GOT3 (cell line): ENCODE results near the gene SCARB1.

ENCODE experiments used
- DNase-seq: peaks from one replicate; lab custom pipeline; 2025; ENCODE audit warnings: mixed read lengths; lab: John Stamatoyannopoulos, UW

SCARB1 gene

GRCh38 chr12:124796303-124796960 is 67.2 kb downstream of the SCARB1 start:
- DNase-seq: no peak

GRCh38 chr12:124795081-124795948 is 68.3 kb downstream of the SCARB1 start:
- no peak for DNase-seq

DNA sequence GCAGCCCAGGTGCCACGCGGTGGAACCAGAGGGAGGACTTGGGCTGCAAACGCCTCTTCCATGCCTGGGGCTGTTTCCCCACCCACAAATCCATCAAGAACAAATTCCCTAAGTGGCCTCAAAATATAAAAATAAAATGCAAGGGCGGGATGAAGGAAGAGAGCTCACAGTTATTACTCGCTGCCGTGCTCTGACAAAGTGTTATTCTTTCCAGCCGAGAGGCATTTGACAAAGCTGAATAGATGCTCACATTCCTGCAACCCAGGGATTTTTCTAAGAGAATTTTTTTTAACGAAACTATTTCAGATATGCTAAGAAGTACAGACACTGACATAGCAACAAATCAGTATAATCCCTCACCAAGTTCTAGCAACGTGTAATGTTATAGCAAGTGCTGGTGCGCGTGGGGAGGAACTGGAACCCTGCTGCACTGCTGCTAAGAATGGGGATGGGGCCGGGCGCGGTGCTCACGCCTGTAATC is 70.7 kb downstream of the SCARB1 start:
- DNase-seq: no peak

DNA sequence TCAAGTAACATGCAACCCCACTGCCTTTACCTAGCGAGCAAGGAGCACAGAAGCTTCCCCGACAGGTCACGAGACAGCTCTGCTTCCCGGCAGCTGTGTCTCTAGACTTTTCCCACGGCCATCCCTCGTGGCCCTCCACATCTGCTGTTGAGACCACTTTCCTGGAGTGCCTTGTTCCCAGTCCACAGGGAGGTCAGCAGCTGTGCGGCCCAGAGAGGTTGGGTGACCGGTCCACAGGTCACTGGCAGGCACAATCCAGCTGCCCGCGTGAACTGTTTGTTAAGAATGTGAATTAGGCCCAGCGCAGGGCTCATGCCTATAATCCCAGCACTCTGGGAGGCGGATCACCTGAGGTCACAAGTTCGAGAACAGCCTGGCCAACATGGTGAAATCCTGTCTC is 71.5 kb downstream of the SCARB1 start:
- no peak for DNase-seq

- DNase-seq: no peak
These were observed 72.8 kb downstream of the SCARB1 start for GRCh38 chr12:124790650-124791400.

DNA sequence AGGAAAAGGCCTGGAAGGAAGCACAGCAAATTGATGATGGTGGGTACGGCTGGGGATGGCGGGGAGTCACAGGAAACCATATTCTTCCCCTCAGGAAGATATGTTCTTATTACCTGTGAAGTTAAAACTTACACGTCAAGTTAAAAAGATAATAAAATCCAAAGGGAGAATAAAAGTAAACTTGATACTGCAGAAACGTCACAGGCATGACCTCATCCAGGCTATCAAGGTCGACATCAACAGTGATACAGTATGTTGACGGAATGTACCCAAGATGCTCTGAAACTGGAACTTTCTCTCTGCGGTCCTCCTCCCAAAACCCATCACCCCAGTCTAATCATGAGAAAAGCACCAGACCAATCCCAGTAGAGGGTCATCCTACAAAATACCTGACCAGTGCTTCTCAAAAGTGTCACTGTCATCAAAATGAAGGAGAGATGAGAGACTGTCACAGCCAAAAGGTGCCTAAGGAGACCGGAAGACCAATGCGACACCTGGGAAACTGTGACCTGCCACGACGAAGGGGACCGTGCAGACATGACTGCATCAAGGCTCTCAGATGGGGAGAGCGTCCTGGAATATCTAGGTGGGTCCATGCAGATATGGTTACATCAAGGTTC is 74.6 kb downstream of the SCARB1 start:
- DNase-seq: no peak

- no peak for DNase-seq
These were observed 77.4 kb downstream of the SCARB1 start for GRCh38 chr12:124786061-124786964.

DNA sequence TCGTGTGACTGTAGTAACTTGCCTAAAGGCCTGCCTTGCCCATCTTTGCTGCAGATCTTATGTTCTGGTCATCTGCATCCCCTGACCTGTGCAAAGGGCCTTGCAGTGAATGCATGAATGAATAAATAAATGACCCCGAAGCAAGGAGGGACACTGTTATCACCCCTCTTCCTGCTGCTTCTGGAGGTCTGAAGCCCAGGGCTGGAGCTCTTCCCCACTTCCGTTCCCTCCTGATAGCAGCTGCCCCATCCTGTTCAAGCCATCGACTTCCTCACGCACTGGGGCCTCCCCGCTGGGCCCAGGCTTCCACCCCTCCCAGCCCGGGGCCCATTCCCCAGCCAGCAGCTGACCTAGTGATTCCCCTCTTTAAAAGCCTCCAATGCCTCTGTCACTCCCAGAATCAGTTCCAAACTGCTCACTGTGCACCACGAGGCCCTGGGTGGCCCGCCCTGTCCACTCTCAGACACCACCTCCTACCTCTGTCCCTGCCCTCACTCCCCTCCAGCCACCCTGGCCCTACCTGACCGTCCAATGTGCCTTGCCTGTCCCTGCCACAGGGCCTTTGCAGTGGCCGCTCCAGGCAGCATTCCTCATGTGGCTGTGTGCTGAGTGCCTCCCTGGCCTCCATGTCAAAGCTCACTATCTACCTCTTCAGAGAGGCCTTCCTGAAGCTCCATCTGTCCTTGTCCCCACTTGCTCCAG is 78.6 kb downstream of the SCARB1 start:
- DNase-seq: no peak

DNA sequence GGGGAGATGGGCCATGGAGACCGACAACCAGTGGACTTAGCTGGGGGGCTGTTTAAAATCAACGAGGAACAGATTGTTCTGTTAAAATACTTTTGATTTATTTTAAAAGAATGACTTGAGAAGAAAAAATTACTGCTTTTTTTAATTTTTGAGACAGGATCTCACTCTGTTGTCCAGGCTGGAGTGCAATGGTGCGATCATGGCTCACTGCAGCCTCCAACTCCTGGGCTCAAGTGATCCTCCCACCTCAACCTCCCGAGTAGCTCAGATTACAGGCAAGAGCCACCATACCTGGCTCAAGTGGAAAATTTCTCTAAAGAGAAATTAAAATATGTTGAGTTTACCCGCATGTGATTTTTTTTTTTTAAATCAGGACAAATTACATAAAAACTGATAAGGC is 80.6 kb downstream of the SCARB1 start:
- no peak for DNase-seq

GRCh38 chr12:124782132-124782531 is 81.5 kb downstream of the SCARB1 start:
- DNase-seq: no peak

- DNase-seq: no peak
These were observed 82.6 kb downstream of the SCARB1 start for GRCh38 chr12:124780752-124781685.

GRCh38 chr12:124780336-124780735 is 83.3 kb downstream of the SCARB1 start:
- DNase-seq: no peak

- DNase-seq: no peak
These were observed 84.2 kb downstream of the SCARB1 start for GRCh38 chr12:124779161-124780141.

DNA sequence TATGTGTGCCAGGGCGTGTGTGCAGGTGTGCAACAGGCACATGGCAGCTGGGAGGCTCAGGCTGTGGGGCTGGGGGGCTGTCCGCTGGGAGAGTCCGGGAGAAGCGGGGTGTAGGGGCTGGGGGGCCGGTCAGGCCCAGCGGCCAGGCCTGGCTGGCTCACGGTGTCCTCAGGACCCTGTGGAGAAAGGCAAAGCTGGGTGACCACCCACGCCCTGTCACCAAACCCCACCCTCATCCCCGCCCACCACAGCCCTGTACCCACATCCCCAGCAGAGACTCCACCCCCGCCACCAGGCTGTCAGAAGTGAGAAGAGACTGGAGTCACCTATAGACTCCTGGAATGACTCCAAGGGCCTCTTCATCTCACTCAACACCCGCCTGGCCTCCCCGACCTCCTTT is 85.3 kb downstream of the SCARB1 start:
- no peak for DNase-seq

DNA sequence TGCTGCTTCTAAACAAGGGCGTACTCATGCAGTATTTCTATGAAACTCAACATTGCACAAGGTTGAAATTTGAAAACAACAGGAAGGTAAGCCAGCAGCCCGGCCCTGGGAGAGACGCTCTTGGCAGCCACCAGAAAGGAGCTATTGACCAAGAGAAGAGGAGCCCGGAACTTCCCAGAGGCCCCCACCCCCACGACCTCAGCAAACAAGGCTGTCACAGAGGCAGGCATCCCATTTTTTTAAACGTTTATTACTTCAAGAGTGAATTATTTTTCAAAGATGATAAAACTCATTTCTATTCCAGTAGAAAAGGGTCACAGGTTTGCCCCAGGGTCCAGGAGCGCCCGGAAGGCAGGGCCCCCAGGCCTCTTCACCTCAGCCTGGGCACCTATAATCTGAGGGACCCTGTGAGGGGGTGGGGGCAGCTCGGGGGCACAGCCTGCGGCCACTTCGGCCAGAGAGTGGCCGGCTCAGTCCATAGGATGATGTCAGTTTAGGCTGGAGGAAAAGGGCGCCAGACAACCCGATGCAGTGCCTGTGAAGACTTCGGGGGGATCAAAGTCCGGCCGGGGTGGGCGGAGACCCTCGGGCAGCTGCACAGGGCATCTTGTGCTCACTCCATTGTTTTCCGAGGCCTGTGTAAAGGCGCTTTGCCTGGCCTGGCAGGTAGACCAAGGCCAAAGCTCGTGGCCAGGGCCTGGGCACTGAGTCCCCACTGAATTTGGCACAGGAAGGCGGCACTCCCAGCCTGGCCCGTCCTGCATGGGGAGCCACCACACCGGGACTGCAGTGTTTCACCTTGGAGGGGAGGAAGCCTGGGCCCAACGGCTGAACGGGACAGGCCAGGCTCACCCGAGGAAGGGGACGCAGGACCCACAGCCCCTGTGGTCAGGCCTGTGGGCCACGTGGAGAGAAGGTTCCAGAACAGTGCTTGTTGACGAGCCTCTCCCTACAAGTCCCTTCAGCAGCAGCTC is 86.0 kb downstream of the SCARB1 start:
- DNase-seq: no peak

- no peak for DNase-seq
These were observed 87.5 kb downstream of the SCARB1 start for GRCh38 chr12:124776125-124776513.
